Omental fat pad (tissue), 4 donors: ENCODE results near the gene TMEM132C. TPM values are rescaled to one million over a fixed set of nuclear protein-coding genes. Genes with fewer than 3 reads are reported as not detected.
A peak's percentile ranks its signal among the peaks of the same experiment; 100 is the strongest.
"Not testable (repeated sequence)": the region's sequence is repeated elsewhere in the genome, so short reads cannot be mapped to it uniquely, and the experiment has no call there.

Source experiments
- ATAC-seq: fragments of 150-250 bp; one replicate; pipeline ENCODE4 v1.9.1; 2016; ENCODE audit warnings: mild to moderate bottlenecking, moderate library complexity; ENCODE audit not compliant: low FRiP score
- DNase-seq: peaks from one replicate; pipeline ENCODE4 v3.0.0-alpha.2; 2019; ENCODE audit warnings: low spot score
- CTCF ChIP-seq, 3 donors: fragments of 450-650 bp; IDR thresholded peaks; one replicate each; pipeline ENCODE4 v1.5.1; 2016 to 2017; ENCODE audit warnings: antibody characterized with exemption in 3 of 3, mild to moderate bottlenecking in 3 of 3, moderate library complexity in 2 of 3
- total RNA-seq, 4 donors: library from RNA; depleted of rRNA; stranded (reverse); fragments of >200 nt; gene quantifications; one replicate each; pipeline ENCODE4 v1.1.0, GENCODE V29; 2016

Gene TMEM132C
- total RNA-seq, 4 donors from 2014 or later = 15.6 to 109 (median 44.9) TPM

DNA sequence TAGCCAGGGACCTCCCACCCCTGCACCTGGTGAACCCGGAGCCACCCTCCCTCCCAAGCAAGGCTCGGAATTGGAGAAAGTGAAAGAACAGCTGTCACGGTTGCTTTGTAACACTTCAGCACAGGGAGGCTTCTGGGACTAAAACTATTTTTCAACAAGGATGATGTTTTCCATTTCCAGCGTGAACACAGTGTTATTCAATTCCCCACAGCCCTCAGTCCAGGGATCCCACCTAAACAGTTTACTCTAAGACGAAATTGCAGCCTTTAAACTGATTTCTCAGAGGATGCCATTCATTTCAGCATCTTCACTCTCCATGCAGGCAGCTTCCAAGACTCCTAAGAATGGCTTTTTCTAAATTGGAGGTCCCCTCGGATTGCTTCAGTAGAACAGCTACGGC is 327.6 kb downstream of the TMEM132C start:
- ATAC-seq (no peak), DNase-seq (no peak)
- TF ChIP-seq CTCF (IDR thresholded peaks at IDR 0.05) = no peak

GRCh38 chr12:128595609-128596008 is 328.6 kb downstream of the TMEM132C start:
- no peak for TF ChIP-seq CTCF (IDR thresholded peaks at IDR 0.05)
- DNase-seq = no peak
- ATAC-seq = no peak

DNA sequence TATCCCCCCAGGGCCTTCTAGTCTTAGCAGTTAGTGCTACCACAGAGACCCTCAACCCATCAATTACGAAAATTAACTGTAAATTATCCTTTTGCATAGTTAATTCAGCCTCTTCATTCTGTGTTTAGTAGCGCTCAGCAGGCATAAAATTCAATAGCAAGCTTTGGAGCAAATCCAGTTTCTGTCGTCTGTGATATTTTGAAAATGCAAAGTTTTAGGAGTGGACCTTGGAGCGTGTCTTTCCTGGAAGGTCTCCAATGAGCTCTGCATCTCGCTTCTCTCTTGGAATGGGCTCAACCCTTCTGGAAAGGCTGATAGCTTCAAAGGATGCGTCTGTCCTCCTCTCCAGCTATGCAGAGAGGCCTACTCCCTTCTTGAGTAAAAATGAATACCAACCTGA is 333.9 kb downstream of the TMEM132C start:
- ATAC-seq = peak; percentile 31
- no peak for TF ChIP-seq CTCF (IDR thresholded peaks at IDR 0.05)

GRCh38 chr12:128603573-128604115 is 336.7 kb downstream of the TMEM132C start:
- no peak for ATAC-seq
- DNase-seq = no peak
- no peak for TF ChIP-seq CTCF (IDR thresholded peaks at IDR 0.05)

More for the DNA sequence above, 333.9 kb downstream of the TMEM132C start:
- DNase-seq = no peak

GRCh38 chr12:128604219-128604618 is 337.2 kb downstream of the TMEM132C start:
- not testable (repeated sequence) for ATAC-seq

DNA sequence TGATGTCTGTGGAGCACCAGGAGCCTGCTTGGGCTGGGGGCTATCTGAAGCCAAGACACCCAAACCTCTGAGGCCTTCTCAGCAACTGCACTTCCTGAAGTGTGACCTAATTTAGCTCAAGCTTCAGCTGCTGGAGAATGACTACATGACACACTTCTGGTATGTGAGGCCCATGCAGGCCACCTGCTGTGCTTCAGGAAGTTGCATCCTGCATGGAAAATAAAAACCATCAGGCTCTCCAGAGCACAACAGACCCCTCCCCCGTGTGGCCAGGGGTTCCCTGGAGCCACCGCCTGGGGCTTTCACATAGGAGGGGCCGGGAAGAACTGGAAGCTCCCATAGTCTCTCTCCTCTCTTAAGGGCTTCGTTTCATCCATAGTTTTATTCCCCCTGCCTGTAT is 339.1 kb downstream of the TMEM132C start:
- ATAC-seq = no peak
- no peak for TF ChIP-seq CTCF (IDR thresholded peaks at IDR 0.05)
- DNase-seq = no peak

More at GRCh38 chr12:128604219-128604618, 337.2 kb downstream of the TMEM132C start:
- DNase-seq = not testable (repeated sequence)

DNA sequence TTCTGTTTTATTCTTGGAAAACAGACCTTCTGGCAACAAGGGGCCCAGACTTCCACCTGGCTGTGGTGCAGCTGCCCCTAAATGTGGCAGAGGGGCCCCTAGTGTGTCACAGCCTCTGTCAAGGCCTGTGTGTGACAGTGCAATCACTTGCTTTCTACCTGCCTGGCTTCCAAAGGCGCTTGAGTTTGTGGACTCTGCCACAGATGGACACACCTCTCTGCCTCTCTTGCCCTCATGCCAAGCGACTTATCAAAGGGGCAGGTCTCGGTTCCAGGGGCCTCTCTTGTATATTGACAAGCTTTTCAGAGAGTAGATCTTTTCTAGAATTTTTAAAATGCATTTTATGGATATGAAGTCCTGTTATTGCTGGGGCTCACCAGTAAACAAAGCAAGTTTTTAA is 339.6 kb downstream of the TMEM132C start:
- no peak for DNase-seq
- no peak for ATAC-seq
- TF ChIP-seq CTCF (IDR thresholded peaks at IDR 0.05) = no peak
